Non-pigmented ciliary epithelial cell (primary cell): ENCODE measurements around the gene VIM.
A peak's percentile ranks its signal among the peaks of the same experiment; 100 is the strongest.

Experiments used
- DNase-seq: peaks from one replicate; pipeline ENCODE4 v3.0.0-alpha.2; 2010; ENCODE audit warnings: low read depth

Gene VIM

GRCh38 chr10:17228091-17229015, at the start of gene VIM:
Gene VIM, plus strand, starts transcription at chr10:17228241. Its CDS starts 1,182 bp downstream, at chr10:17229423.
- peak; percentile 90 for DNase-seq

GRCh38 chr10:17179002-17179401, 49.0 kb upstream of the VIM start:
- DNase-seq, result no peak

GRCh38 chr10:17181110-17181509, 46.9 kb upstream of the VIM start:
- DNase-seq, result no peak

GRCh38 chr10:17181751-17182150, 46.3 kb upstream of the VIM start:
- DNase-seq, result no peak

DNA sequence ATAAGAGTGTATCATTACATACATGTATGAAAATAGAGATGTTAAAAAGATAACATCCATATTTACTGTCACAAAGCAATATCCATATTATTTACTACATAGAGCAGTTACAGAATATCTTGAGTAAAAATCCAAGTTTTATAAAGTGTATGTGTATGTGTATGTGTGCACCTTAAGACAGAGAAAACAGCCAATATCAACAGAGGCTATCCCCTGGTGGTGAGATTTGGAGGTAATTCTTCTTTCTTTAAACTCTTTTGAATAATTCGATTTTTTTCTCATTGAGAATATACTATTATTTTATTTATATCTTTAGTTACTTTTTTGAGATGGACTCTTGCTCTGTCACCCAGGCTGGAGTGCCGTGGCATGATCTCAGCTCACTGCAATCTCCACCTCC, 44.9 kb upstream of the VIM start:
- no peak for DNase-seq

DNA sequence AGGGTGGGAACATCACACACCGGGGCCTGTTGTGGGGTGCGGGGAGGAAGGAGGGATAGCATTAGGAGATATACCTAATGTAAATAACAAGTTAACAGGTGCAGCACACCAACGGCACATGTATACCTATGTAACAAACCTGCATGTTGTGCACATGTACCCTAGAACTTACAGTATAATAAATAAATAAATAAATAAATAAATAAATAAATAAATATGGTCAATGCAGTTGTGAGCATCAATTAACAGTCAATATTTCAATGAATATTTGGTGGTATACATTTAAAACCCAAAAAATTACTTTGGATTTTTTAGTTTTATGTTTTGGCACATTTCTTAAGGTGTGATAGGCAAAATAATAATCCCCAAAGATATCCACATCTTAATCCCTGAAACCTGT, 42.2 kb upstream of the VIM start:
- DNase-seq, result no peak

DNA sequence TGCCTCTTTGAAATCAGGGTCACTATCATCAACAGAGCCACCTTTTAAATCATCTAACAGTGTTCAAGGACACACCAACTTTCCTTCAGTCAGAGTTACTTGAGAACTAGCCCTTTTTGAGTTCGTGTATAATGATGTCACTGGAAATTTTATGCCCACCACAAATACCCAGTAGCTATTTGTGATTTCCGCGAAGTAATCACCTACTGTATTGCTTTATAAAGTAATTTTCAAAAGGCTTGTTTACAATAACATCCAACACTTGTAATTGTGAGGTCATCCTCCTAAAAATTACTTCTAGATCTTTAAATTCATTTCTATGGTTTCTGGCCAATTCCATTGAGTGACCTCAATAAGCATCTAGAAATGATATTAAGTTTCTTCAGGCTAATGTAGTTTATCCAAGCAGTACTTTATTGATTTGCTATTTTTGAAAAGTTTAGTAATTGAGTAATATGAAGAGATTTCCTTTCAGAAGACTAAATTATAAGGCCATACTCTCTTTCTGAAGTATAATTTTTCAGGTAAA, 39.3 kb upstream of the VIM start:
- DNase-seq, result no peak

DNA sequence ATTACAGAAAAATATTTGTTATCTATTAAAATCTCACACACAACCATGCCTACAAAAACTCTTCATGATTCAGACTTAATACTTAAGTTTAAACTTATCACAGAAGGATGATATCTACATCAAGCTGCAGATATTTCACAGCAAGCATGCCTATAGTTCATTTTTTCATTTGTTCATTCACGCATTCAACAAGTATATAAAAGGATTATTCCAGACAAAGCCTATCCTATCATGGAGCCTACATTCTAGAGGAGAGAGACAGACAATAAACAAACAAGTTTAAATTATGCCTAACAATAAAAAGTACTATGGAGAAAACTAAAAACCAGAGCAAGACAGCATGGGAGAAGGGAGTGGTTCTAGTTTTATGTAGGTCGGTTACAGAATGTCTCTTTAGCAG, 37.4 kb upstream of the VIM start:
- DNase-seq, result no peak

GRCh38 chr10:17195083-17195482, 33.0 kb upstream of the VIM start:
- no peak for DNase-seq

- no peak for DNase-seq
These were observed 32.0 kb upstream of the VIM start for GRCh38 chr10:17196045-17196444.

GRCh38 chr10:17196573-17196972, 31.5 kb upstream of the VIM start:
- no peak for DNase-seq

DNA sequence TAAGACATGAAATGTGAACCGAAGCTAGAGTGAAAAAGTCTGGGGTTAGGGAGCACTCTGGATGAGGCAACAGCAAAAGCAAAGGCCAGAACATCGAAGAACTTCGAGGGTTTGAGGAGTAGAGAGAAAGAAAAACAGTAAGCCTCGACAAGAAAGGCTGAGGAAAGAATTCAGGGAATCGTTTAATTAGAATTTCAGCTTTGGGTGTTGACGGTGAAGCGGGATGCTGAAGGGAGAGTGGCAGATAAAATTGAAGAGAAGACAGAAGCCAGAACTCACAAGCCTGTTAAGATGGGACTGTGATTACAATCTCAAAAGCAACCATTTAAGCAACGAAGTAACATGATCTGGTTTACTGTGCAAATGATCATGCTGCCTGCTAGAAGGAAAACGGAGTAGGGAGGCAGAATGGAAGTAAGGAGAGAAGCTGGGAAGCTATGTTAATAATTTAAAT, 28.7 kb upstream of the VIM start:
- DNase-seq, result no peak

DNA sequence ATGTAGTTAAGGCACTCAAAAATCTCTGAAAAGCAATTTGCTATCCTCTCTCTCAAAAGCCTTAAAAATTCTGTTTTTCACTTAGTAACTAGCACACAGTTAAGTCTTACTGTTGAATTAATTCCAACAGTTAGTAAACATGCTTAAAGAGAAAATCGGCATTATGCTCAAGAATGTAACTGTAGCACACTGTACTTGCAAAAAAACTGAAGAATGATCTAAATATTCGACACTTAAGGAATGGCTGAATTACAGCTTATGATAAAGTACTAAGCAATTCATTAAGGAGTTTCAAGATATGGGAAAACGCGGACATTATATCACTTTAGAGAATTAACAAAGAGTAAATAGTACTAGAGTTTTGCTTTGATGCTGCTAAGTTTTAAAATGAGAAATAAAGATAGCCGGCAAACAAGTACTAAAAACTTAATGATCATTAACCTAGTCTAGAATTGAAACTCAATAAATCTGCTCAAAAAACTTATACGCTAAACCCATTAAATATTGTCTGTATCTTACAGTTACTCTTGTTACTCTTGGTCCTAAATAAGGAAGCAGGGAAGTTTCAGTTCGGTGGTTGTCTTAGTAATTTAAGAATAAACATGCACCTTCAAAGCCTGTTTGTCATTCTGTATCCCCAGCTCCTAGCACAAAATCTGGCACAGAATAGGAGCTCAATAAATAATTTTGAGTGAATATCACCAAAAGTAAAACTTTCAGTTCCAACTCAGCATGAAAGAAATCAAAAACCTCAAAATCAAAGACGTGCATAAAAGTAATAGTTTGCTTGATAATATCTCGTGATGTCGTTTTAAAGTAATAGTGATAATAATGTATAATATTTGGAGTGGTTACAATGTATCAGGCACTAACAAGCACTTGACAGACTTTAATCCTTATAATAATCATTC, 27.8 kb upstream of the VIM start:
- no peak for DNase-seq

- DNase-seq, result peak; percentile 62
These were observed 26.9 kb upstream of the VIM start, which contains the start of gene TRDMT1 for GRCh38 chr10:17200912-17201793. Gene TRDMT1, minus strand, starts transcription at chr10:17201672. Its CDS starts 38 bp downstream, at chr10:17201634.

GRCh38 chr10:17201794-17202116, 26.3 kb upstream of the VIM start:
- DNase-seq, result no peak

DNA sequence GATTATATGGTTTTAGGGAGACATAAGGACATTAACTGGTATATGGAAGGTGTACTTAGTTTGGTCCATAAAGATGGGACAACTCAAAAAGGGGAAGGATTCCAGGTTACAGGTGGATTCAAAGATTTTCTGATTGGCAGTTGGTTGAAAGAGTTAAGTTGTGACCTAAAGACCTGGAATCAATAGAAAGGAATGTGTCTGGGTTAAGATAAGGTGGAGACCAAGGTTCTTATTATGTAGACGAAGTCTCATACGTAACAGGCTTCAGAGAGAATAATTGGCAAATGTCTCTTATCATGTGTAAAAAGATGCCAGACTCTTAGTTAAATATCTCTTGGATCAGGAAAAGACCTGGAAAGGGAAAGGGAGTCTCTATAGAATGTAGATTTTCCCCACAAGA, 25.5 kb upstream of the VIM start:
- no peak for DNase-seq

DNA sequence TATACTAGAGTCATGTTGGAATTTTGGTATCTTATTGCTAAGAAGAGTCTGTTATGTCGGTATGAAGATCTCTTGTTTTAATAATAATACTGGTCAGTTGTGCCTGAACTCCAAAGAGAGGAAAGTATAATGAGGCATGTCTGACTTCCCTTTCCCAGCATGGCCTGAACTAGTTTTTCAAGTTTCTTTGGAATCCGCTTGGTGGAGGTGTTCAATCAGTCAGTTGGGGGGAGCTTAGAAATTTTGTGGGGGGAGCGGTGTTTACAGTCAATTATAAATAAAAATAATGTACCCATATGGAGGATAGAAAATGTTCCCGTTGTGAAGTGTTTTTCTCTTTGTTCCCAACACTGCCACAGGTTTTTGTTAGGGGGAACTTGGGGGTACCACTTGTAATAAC, 25.0 kb upstream of the VIM start:
- no peak for DNase-seq

- no peak for DNase-seq
These were observed 24.6 kb upstream of the VIM start for GRCh38 chr10:17203416-17203815.

DNA sequence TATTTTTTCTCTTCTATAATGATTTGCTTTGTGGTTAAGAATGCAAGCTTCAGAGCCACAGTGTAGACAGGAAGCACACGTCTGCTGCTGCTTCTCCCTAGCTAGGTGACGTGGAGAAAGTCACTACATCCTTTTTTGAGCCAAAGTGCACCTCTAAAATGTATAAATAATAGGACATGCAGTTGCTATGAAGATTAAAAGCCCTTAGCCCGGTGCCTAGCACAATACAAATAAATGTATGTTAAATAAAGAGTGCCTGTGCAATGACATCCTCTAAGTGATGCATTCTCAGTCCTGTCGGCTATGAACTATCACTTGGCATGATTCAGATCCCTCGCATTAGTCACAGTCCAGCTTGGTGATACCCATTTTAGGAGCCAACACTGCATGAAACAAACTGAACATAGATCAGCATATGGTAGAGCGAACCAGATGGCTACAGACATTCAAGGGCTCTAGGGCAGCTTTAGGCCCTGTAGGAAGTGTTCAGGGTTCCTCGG, 21.8 kb upstream of the VIM start:
- DNase-seq, result no peak

DNA sequence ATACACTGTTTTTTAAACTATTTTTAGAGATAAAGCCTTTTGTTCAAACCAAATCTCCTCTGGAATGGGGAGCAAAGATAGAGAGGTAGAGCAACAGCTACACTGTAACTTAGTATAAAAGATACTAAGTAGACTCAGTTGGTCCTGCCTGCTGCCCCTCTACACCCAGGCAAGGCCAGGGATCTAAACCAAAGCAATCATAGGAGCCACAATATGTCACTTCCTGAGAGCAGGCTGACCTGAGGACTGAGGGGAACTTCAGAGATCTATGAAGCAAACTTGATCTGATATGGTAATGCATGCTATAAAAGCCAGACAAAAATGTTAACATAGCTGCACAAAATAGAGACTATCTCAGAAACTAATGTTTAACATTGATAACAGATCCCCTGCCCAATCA, 19.6 kb upstream of the VIM start:
- no peak for DNase-seq

- DNase-seq, result no peak
These were observed 18.7 kb upstream of the VIM start for GRCh38 chr10:17209302-17209701.
